GF-D8 (cell line): ENCODE results near the gene EFNA2.
A peak's percentile ranks its signal among the peaks of the same experiment; 100 is the strongest.

Experiments used
- DNase-seq: peaks from one replicate; lab custom pipeline; 2025; lab: John Stamatoyannopoulos, UW

Gene EFNA2

DNA sequence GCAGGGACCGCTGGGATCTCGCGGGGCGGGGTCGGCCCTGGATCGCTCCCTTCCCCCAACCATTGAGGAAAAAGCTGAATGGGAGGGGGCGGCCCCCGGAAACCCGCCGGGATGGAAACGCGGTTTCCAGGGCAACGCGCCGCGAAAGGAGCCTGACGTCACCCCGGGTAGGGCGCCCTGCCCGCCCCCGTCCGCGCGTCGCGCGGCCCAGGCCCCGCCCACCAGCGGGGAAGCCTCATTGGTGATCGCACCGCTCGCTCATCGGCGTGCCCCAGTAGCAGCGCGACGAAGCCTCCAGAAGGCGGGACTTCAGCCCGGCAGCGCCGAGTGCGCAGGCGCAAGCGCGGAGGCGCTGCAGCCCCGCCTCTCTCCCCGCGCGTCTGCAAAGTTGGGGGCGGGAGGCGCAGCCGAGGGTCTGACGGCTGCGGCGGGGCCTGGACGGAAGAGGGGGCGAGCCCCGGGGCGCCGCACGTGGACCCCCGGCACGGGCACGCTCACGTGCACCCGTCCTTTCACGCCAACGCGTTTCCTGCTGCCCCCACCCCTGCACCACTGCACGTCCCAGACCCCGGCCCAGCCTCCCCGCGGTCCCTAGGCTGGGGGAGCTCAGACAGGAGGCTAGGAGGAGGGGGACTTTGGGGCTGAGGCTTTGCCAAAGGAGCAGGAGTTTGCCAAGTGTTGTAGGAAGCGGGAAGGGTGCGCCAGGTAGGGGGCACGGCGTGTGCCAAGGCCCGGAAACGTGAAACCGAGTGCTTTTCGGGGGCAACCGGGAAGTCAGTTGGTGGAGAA lies 24.7 kb upstream of the EFNA2 start:
- DNase-seq: peak; percentile 82

DNA sequence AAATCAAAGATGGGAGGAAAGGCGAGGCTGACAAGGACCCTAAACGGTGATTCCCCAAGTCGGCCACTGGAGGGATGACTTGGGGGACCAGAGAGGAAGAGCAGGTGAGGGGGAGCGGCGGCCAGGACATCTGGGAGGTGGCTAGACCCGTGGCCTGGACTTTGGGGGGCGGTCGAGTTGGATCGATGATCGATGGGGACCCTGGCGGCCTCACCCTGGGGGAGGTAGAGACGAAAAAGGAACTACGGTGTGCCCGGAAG lies 24.2 kb upstream of the EFNA2 start:
- no peak for DNase-seq

DNA sequence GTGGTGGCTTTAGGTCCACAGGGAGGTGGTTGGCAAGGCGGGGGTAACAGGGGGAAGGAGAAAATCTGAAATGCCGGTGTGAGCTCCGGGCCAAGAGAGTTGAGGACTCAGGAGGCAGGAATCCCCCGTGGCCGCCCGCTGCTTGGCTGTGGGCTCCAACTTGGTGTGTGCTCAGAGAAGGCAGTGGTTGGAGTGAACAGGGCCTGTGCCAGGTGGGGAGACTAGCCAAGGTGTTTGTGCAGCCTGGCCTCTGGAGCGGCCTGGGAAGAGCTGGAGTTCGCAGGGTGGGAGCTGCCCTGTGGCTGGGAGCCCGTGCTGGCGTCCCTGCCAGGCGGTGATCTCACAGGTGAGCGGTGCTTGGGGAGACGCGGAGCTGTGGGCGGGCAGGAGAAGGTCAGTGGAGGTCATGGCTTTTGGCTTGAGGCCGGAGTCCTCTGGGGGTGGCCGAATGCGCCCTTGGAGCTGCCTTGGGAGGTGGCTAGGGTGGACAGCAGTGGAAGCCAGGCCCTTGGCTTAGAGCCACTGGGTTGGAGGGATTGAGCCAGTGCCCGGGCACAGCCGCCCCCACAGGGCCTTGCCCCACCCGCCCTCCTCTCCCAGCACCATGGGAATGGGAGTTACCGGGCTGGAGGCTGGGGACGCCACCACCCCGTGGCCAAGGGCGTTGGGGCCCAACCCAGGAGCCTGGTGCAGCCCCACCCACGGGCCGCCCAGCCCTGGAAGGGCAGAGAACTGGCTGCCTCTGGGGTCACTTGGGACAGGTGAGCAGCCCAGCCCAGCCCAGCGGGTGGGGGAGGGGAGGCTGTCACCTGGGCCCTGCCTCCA lies 23.7 kb upstream of the EFNA2 start:
- no peak for DNase-seq

DNA sequence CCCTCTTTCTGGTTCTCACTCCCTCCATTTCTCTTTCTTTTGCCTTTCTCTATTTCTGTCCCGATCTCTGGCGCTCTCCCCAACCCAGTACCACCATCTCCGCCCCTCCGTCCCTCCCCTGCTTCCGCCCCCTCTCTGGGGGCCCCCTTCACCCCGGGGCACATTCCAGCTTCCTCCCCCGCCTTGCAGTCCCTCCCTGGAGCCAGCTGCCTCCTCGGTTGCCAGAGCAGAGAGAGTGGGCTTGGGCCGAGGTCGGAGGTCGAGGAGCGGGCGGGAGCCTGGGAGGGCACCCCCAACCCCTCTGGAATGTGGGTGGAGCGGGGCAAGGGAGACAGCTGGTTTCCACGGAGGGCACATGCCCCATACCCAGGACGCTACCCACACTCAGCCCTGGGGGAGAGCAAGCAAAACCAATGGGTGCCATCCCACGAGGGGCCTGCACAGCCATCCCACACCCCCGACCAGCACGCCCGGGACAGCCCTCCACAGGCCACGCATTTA lies 23.0 kb upstream of the EFNA2 start:
- DNase-seq: no peak

DNA sequence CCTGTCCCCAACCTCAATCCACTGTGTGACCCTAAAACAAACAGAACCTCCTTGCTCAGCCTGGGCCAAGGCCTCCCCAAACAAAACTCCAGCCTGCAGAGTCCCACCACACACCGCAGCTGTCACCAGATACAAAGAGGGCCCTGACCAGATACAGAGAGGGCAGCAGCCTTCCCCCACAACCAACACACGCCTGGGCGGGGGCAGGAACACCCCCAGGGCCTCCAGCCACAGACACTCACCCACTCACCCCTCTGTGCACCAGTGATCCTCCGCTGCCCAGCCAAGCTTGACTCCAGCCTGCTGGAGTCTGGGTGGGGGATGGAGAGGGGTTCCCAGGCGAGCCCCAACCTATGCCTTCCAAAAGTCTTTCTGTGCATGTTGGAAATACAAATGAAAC lies 22.5 kb upstream of the EFNA2 start:
- no peak for DNase-seq

DNA sequence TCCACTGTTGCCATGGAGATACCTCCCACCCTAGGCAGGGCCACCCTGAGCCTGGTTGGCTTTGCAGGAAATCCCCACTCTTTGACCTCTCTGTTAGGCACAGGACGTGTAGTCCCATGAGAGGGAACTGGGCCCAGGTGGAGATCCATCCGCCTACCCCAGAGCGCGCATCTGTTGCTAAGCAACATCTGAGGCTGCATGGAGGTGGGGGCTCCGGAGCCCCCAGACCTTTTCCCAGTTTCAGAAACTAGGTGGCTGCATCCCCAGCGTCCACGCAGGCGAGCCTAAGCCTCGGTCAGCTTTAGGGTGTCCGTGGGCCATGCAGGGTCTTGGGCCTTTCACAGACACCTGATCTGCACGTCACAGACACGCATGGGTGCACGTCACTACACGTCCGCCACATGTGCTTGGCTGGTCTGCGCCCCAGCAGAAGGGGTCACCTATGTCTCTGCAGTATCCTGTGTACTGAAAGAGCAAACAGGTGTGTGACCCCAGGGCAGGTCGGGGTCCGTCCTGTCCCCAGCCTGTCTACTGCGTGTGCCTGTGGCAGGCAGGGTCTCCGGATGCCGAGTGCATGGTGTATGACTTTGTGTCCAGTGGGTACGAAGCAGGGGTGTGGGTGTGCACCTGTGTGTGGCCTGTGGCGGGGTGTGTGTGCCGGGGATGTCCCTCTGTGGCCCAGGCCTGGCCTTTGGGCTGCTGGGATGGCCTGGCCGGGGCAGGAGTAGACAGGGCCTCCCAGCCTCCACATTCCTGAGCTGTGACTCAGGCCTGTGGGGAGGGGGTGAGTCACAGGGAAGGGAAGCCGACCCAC lies 20.7 kb upstream of the EFNA2 start:
- no peak for DNase-seq

DNA sequence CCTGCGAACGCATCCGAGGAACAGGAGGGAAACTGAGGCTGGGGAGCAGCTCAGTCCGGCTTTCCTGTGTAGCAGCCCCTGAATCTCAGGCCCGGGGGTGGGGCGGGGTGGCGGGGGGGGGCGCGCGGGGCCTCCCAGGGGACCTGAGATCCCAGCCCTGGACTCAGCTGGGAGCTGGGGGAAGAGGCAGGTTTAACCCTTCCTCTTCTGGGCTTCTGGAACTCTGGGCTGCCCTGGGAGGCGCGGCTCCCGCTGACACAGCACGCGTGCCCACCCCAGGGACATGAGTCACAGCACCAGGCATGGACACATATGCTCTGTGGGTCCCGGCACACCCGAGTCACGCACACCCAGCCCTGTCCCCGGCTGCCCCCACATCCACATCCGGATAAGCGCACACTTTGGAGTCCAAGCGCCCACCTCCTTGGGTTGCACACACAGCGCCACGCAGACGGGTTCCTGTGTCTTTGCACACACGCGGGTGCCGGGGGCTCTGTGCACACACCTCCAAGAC lies 20.0 kb upstream of the EFNA2 start:
- DNase-seq: no peak

DNA sequence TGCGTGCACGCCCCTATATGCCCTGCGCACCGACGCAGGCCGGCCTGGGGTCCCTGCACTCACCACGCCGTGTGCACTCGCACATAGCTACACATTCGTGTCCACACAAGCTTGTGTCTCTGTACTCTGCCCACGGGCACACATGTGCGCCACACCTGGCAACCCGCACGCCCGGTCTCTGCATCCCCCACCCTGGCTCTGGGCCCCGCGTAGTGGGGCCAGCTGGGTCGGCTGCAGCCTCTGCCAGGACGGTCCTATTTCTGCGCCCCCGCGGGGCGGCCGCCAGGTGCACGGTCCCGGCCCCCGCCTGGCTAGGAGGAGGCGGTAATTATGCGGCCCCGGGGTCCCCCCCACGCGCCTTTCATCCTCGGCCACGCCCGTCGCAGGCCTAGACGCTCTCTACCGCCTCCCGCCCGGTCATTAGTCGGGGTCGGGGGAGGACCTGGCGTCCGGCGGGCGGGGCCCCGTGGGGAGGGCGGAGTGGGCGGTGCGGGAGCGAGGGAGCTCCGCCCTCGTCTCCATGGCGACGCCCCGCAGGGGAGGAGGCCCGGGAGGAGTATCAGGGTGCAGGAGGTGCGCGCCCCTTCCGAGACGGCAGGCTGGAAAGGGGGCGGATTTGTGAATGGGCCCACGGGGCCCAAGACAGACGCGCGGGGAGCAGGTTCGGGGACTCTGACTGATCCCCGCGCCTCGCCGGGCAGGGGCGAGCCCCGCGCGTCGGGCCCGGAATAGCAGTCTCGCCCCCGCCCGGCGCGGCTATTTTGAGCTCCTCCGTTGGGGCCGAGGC lies 19.4 kb upstream of the EFNA2 start:
- peak; percentile 51 for DNase-seq

DNA sequence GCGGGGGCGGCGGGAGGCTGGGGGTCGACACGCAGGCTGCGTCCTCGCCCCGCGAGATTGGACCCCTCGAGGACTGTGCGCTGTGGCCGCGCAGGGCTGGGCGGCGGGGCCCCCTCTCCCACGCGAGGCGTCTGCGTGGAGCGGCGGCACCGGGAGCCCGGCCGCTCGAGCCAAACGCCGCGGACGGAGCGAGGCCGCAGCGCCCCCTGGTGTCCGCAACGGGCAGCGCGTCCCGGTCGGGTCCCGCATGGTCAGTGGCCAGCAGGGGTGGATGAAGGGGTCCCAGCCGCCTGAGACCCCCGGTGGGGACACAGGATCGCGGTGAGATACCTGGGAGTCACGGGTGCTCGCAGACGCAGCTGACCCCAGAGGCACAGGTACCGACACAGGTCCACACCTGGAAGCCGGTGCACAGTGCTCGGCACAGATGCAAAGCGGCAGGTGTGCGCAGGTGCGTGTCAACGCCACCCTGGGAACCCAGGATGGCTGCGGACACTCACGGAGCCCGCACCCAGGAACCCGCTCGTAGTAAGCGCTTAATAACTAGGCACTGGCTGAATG lies 18.7 kb upstream of the EFNA2 start:
- DNase-seq: no peak

DNA sequence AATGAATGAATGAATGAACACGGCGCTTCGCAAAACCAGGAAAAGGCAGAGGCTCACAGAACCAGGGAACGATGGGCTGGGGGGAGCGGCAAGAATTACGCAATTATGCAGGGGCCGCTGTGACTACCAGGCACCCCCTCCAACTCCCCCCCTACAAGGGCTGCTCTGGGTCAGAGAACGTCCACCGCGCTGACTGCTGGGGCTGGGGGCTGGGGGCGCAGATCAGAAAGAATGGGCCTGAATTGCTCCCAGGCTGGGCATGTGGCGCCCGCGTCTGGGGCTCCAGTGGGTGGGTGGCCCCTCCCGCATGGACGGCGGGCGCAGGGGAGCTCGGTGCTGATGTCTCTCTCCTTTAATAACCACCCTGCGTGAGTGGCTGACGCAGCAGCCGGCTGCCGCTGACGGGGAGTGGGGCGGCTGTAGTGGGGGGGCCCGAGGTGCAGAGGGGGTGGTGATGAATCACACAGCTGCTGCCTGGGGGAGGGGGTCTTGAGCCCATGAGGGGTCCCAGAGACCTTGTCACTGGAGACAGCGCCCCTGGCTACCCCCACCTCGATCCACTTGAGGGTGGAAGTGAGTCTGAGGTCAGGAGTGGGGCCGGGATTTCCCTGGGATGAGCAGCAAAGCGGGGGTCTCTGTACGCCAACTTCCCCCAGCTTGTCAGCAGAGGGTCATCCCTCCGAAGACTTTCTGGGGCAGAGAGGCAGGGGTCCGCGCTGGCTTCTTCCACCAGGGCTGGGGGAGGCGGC lies 18.0 kb upstream of the EFNA2 start:
- DNase-seq: no peak

DNA sequence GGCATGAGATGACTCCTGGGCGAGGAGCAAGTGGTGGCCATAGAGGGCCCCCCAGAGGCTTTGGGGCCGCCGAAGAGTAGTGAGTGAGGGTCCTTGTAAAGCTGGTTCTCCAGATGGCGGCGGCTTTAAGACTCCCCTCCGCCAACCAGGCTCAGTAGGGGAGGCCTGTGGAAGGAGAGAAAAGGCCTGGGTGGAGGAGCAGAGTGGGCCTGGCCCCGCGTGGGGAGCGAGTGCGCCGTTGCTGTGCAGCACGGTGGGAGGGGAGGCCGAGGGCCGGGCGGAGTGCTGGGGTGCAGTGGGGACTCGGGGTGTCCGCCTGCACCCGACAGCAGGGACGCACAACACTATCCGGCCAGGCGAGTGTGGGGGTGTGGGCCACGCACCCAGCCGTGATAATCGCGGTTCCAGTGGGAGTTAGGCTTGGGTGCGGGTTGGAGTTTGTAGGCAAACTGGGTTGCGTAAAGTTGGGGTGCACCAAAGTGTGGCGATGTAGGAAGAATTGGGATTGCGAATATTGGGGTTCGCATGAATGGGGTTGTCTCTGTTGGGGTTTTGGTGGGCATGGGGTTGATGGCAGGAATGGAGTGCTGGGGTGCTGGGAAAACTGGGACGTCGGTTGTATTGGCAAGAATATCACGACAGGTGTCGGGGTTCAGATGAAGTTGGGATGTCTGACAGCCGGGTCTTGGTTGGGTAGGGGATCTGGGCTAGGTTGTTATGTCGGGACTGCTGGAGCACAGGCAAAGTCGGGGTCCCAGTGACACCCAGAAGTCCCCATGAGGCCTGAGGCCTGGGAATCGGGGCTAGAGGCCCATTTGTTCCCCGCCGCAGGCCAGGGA lies 17.2 kb upstream of the EFNA2 start:
- no peak for DNase-seq

DNA sequence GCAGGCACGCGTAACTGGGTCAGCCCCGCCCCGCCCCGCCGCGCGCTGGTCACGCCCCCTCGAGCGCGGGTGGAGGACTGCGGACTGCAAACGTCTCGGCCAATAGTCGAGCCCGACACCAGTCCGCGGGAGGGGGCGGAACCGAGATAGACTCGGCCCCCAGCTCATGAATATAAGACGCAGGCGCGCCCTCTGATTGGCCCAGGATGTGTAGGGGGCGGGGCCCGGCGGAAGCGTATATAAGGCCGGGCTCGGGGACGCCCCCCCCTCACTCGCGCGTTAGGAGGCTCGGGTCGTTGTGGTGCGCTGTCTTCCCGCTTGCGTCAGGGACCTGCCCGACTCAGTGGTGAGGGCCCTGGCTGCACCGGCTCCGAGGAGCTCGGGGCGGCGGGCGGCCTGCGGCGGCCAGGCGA lies 16.6 kb upstream of the EFNA2 start, which contains the start of gene CIRBP:
TSS of gene CIRBP (plus strand) at position 268 of the 413 bp plus-strand sequence. CDS start 1,602 bp downstream, outside the sequence.
- peak; percentile 95 for DNase-seq

DNA sequence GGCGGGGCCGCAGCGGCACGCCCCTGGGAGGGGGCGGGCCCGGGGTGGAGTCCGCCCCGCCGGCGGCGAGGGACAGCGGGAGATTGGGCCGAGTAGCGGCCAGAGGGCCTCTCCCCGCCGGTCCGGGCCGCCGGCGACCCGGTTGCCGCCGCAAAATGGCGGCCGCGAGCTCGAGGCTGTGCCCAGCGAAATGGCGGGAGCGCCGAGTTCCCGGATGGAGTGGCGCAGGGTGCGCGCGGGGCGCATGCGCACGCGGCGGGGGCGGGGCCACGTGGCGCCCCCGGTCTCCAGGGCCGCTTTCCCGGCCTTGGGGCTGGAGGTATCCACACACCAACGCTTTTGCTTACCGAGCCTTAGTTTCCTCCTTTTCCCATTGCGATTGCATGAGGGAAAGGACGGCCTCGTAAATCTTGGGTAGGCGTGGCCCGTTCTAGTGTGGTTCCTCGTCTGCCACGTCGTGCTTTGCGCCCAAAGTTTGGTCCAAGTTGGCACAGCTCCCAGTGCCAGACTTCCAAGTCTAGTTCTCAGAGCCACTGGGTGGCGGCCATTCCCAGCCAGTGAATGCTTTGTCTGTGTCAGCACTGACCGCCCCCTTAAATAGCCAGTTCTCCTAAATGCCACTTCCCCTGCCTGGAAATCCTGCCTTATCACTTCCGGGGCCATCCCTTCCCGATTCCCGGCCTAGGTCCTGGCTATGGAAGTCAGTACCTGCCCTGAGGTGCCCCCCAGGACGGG lies 16.0 kb upstream of the EFNA2 start:
- DNase-seq: peak; percentile 32

DNA sequence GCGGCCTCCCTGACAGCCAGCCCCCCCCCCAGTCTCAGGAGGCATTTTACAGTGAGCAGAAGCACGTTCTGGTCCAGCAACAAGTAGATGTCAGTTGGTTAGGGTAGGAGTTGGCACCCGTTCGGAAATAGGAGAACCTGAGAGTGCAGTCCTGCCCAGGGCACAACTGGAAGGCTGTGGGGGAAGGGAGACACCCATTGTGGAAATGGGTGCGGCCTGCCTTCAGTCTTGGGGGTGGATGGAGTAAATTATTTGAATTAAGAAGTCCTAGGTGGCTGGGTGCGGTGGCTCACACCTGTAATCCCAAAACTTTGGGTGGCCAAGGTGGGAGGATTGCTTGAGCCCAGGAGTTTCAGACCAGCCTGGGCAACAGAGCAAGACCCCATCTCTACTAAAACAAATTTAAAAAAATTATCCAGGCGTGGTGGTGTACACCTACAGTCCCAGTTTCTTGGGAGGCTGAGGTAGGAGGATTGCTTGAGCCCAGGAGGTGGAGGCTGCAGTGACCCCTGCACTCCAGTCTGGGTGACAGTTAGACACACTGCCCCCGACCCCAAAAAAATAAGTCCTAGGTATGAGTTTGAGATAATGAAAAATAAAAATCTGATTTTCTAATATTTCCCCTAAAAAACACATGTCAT lies 15.3 kb upstream of the EFNA2 start:
- DNase-seq: no peak

DNA sequence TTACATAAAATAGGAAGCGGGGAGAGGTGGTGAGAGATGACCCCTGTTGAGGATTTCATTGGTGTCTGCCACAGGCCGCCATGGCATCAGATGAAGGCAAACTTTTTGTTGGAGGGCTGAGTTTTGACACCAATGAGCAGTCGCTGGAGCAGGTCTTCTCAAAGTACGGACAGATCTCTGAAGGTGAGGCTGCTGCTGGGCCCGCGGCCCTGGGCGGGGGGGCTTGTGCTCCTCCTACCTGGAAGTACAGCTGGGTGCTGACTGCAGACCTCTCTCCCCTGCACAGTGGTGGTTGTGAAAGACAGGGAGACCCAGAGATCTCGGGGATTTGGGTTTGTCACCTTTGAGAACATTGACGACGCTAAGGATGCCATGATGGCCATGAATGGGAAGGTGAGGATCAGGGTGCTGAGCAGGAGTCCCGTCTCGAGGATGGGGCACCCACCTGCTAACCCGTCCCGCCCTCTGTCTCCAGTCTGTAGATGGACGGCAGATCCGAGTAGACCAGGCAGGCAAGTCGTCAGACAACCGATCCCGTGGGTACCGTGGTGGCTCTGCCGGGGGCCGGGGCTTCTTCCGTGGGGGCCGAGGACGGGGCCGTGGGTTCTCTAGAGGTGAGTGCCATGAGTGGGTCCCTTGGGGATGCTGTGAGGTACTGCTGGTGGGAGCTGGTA lies 14.7 kb upstream of the EFNA2 start:
- DNase-seq: no peak

DNA sequence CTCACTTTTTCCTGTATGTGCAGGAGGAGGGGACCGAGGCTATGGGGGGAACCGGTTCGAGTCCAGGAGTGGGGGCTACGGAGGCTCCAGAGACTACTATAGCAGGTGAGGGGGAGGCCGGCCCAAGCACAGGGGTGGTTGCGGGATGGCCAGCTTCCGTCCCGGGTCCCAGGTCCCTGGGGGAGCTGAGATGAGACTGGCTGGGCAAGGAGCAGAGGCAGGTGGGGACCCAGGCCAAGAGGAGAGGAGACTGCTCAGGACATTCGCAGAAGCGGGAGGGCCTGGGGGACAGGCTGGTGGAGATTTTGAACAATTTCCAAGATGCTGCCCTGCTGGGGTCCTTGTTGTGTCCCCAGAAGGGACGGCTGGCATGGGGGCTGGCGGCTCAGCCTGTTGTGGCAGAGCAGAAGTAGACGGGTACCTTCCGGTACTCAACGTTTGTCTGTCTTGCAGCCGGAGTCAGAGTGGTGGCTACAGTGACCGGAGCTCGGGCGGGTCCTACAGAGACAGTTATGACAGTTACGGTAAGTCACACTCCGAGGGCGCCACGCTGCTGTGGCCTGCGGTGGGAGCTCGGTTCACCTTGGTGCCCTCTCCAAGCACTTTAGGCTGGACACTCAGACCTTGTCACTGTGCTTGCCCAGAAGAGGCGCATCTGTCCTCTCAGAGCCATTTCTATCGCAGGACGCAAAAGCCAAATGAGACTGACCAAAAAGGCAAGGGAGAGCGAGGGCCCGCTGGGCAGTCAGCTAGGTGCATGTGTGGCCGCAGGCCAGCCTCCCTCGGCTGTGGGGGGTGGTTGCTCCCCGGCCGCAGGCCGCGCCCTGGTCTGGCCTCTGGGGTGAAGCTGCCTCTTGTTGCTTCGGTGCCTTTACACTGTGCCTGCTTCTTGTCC lies 13.9 kb upstream of the EFNA2 start:
- DNase-seq: no peak
